ENCODE data around the gene KCNC3.

The KCNC3 gene

DNA sequence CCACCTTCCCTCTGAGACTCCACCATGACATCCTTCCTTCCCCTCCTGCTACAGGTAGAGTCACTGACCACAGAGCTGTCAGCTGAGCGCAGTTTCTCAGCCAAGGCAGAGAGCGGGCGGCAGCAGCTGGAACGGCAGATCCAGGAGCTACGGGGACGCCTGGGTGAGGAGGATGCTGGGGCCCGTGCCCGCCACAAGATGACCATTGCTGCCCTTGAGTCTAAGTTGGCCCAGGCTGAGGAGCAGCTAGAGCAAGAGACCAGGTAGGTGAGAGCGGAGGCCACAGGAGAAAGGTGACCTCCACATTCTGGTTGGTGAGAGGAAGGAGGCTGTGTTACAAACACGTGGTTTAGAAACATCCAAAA, 27.6 kb downstream of the KCNC3 start:
- H3K27me3 ChIP-seq (ENCODE audit: control insufficient read depth, insufficient read depth, low read length) = no peaks in the 10 kb centered on the region
- no peaks in the 10 kb centered on the region for H3K36me3 ChIP-seq (ENCODE audit: control insufficient read depth, insufficient read depth, low read length)
- no peaks in the 10 kb centered on the region for H3K79me2 ChIP-seq
- no peaks in the 10 kb centered on the region for H3K4me1 ChIP-seq
- TF ChIP-seq, protein P1, sequence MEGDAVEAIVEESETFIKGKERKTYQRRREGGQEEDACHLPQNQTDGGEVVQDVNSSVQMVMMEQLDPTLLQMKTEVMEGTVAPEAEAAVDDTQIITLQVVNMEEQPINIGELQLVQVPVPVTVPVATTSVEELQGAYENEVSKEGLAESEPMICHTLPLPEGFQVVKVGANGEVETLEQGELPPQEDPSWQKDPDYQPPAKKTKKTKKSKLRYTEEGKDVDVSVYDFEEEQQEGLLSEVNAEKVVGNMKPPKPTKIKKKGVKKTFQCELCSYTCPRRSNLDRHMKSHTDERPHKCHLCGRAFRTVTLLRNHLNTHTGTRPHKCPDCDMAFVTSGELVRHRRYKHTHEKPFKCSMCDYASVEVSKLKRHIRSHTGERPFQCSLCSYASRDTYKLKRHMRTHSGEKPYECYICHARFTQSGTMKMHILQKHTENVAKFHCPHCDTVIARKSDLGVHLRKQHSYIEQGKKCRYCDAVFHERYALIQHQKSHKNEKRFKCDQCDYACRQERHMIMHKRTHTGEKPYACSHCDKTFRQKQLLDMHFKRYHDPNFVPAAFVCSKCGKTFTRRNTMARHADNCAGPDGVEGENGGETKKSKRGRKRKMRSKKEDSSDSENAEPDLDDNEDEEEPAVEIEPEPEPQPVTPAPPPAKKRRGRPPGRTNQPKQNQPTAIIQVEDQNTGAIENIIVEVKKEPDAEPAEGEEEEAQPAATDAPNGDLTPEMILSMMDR (IDR thresholded peaks at IDR 0.05) = no peak
- H3K4me3 ChIP-seq (ENCODE audit: low read depth, low read length) = no peak overlapping the region
- no peak overlapping the region for H2AFZ ChIP-seq
- H3K9ac ChIP-seq = no peak overlapping the region
- no peaks in the 10 kb centered on the region for H3K9me3 ChIP-seq (ENCODE audit: control insufficient read depth, low read length)
- no peak overlapping the region for H3K4me2 ChIP-seq (ENCODE audit: low read length)
- H3K27ac ChIP-seq = no peak overlapping the region

DNA sequence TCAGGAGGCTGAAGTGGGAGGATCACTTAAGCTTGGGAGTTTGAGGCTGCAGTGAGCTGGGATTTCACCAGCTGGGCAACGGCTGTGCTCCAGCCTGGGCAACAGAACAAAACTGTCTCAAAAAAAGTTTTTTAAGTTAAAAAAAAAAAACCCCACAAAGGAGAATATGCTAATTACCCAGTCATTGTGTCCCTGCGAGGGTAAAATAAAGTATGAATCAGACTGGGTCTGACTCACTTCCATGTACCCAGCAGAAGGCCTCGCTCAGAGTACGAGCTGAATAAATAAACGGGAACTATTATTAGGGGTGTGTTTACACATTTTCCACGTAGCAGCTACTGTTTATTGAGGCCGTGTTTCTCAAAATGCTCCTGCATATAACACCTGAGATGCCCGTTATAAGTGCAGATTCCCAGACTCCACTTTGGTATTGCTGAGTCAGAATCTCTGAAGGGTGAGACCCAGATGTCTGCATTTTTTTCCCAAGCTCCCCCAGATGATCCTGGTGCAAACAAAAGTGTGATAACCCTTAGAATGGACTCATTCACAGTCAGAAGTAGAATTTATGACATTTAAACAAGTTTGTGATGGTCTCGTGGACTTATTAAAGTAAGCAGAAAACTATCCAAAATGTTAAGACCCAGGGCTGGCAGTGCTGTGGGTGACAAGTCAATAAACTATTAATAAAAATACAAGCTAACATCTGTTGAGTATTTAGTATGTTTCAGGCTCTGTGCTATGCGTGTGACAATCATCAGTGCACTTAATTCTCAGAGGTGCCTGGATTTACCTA, 28.2 kb downstream of the KCNC3 start:
- Histone ChIP-seq H3K36me3 (ENCODE audit: control insufficient read depth, insufficient read depth, low read length) (no peaks in the 10 kb centered on the region), H3K9me3 (ENCODE audit: control insufficient read depth, low read length) (no peaks in the 10 kb centered on the region), H3K4me1 (no peaks in the 10 kb centered on the region), H3K79me2 (no peaks in the 10 kb centered on the region), H3K27ac (no peak overlapping the region), H3K27me3 (ENCODE audit: control insufficient read depth, insufficient read depth, low read length) (no peaks in the 10 kb centered on the region), H2AFZ (no peak overlapping the region), H3K4me2 (ENCODE audit: low read length) (no peak overlapping the region), H3K4me3 (ENCODE audit: low read depth, low read length) (no peak overlapping the region), H3K9ac (no peak overlapping the region)
- TF ChIP-seq, protein P1 (IDR thresholded peaks at IDR 0.05) = no peak

DNA sequence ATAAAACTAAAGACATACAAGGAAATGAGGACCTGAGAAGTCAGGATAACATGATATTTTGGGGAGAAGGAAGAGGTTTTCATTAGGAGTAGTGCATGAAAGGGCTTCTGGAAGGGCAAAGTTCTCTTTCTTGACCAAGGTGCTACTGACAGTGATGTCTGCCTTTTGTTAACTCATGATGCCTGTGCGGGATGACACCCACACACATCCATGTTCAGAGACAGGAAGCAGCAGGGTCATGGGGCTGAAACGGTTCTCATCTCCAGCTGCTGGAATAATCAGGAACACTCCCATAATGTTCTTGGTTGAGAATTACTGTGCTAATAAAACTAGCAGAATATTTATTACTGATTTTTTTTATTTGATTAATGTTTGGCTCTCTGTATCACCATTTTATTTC, 29.1 kb downstream of the KCNC3 start:
- no peak overlapping the region for H3K9ac ChIP-seq
- H3K27me3 ChIP-seq (ENCODE audit: control insufficient read depth, insufficient read depth, low read length) = no peaks in the 10 kb centered on the region
- no peak overlapping the region for H3K27ac ChIP-seq
- no peaks in the 10 kb centered on the region for H3K36me3 ChIP-seq (ENCODE audit: control insufficient read depth, insufficient read depth, low read length)
- H3K4me1 ChIP-seq = no peaks in the 10 kb centered on the region
- no peaks in the 10 kb centered on the region for H3K9me3 ChIP-seq (ENCODE audit: control insufficient read depth, low read length)
- no peak overlapping the region for H2AFZ ChIP-seq
- H3K4me3 ChIP-seq (ENCODE audit: low read depth, low read length) = no peak overlapping the region
- H3K79me2 ChIP-seq = no peaks in the 10 kb centered on the region
- no peak overlapping the region for H3K4me2 ChIP-seq (ENCODE audit: low read length)
- TF ChIP-seq, protein P1 (IDR thresholded peaks at IDR 0.05) = no peak

DNA sequence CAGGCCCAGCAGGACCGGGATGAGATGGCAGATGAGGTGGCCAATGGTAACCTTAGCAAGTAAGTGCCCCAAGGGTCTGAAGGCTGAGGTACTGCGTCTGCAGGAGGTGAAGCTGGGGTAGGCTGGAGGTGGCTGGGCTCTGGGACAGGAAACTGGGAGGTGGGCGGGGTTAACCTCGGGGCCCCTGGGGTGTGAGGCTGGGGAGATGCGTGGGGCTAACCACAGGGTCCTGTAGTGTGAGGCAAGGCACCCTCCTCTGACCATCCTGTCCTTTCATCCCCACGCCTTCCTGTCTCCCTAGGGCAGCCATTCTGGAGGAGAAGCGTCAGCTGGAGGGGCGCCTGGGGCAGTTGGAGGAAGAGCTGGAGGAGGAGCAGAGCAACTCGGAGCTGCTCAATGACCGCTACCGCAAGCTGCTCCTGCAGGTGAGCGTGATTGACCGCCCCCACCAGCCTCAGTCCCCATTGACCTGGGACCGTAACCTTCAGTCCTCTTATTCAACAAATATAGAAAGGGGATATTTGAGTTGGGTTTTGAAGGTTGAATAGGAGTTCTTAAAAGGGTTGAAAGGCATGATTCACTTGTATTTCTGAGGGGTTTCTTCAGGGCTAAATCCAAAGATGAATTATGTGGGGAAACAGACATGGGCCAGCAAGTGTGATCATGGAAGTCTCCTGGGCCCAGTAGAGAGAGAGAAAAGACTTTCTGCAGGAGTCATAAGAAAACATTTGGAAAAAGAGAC, 35.7 kb downstream of the KCNC3 start:
- H3K4me1 ChIP-seq = no peaks in the 10 kb centered on the region
- no peaks in the 10 kb centered on the region for H3K36me3 ChIP-seq (ENCODE audit: control insufficient read depth, insufficient read depth, low read length)
- no peak overlapping the region for H3K4me2 ChIP-seq (ENCODE audit: low read length)
- H3K9ac ChIP-seq = no peak overlapping the region
- no peaks in the 10 kb centered on the region for H3K79me2 ChIP-seq
- H3K4me3 ChIP-seq (ENCODE audit: low read depth, low read length) = no peak overlapping the region
- no peak overlapping the region for H3K27ac ChIP-seq
- no peaks in the 10 kb centered on the region for H3K9me3 ChIP-seq (ENCODE audit: control insufficient read depth, low read length)
- no peaks in the 10 kb centered on the region for H3K27me3 ChIP-seq (ENCODE audit: control insufficient read depth, insufficient read depth, low read length)
- no peak overlapping the region for H2AFZ ChIP-seq
- TF ChIP-seq, protein P1 (IDR thresholded peaks at IDR 0.05) = no peak
